Fibroblast of gingiva (primary cell): ENCODE measurements around the gene DOCK9.
"Not testable (repeated sequence)": the region's sequence is repeated elsewhere in the genome, so short reads cannot be mapped to it uniquely, and the experiment has no call there.

Experiments
- DNase-seq: peaks from one replicate; pipeline ENCODE4 v3.0.0-alpha.2; 2011; ENCODE audit warnings: low read depth

The DOCK9 gene

GRCh38 chr13:98917116-98917515 lies 60.7 kb downstream of the DOCK9 start:
- no peak for DNase-seq

DNA sequence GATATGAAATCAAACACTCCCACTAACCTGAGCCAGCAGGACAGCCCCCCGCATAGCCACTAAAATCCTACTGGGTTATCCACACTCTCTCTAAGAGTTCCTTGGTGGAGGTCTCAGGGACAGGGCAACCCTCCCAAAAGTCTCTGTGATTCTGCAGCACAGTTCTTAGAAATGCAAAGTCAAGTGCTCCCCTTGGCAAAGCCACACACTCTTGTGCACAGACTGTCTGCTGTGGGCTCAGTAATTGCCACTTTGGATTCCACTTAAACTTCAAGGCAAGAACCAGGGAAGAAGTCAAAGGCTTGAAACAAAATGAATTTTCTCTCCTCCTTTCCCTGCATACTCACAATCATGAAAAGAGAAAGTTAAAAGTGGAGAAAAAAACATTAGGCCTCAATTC lies 61.5 kb downstream of the DOCK9 start:
- no peak for DNase-seq

- no peak for DNase-seq
Observed at GRCh38 chr13:98915981-98916380, 61.9 kb downstream of the DOCK9 start.

DNA sequence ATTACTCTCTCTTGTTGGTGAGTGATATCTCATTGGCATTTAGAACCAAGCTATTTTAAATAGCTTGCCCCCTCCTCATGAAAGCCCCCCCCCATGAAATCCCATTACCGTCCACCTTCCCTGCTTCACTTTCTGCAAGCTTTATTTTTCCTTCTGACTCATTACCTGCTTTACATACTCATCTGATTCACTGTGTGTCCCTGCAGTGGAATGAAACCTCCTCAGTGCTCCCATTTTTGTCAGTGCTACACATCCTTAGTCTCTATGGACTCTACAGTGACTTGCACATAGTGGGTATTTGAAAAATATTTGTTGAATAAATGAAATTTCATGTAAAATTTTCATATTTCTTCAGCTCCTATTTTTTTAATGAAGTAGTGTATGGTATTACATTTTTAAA lies 62.3 kb downstream of the DOCK9 start:
- no peak for DNase-seq

DNA sequence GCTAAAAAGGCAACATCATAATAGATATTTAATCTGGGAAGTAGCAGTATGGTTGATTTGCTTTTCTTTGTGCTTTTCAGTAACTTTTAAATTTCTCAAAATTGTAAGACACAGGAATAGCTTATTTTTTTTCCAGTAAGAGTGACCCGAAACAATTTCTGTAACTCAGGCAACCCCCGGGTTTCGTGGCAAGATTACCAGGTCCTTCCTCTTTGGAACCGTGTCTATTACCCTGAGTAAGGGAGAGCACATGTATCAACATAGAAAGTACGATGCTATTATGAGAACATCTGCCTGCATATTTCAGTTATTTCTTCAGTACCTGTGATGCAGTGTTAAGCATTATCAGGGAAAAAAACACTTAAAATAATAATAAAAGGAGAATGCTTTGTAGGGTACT lies 64.1 kb downstream of the DOCK9 start:
- no peak for DNase-seq

DNA sequence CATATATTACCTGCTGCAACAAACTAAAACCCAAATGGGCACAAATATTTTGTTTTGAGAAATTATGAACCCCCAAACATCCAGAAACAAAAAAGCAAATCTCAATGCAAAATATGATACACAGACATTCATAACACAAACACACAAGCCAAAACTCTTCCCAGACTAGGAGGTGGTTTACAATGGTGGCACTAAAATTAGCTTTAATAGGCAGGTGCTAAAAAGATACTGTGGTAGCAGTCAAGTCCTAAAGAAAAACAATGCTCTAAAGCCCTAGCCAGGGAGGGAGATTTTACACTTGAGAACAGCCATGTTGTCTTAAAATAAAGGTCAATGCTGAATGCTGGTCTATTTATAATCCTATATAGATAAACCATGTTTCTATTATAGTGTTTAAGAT lies 65.0 kb downstream of the DOCK9 start:
- no peak for DNase-seq

DNA sequence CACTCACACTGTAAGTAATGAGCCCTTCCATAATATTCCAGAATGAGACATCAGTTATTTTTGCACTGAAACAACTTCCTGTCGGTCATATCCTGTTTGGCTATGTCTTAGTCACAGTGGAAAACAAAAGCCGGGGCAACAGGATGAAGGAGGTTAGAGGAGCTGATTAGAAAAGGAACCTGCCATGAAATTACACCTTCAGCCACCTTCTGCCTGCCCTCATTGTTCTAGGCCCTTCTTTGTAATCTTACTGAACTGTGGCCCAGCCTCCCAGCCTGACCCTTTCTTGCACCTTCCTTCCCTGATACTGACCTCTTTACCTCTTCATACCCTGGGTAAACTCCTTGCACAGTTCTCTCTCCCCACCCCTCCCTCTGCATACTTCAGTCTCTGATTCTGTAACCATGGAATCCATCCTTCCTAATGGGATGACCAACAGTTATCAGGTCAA lies 67.3 kb downstream of the DOCK9 start:
- peak; percentile 25 for DNase-seq

DNA sequence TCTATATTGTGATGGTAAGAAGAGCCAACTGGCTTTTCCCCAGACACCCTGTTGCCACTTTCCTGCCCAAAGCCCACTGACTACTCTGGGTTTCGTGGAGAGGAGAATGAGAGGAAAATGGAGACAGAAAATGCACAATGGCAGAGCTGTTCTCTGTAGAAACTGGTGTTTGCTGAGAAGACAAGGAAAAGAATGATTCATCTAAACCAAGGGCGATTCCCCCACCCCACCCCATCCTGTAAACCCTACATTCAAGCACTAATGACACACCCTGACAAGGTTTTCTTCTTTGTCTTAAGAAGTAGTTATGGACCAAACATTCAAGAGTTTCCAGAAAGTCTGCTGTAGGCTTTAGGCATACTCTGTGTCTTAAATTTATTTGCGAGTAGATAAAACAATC lies 68.8 kb downstream of the DOCK9 start:
- DNase-seq = no peak

DNA sequence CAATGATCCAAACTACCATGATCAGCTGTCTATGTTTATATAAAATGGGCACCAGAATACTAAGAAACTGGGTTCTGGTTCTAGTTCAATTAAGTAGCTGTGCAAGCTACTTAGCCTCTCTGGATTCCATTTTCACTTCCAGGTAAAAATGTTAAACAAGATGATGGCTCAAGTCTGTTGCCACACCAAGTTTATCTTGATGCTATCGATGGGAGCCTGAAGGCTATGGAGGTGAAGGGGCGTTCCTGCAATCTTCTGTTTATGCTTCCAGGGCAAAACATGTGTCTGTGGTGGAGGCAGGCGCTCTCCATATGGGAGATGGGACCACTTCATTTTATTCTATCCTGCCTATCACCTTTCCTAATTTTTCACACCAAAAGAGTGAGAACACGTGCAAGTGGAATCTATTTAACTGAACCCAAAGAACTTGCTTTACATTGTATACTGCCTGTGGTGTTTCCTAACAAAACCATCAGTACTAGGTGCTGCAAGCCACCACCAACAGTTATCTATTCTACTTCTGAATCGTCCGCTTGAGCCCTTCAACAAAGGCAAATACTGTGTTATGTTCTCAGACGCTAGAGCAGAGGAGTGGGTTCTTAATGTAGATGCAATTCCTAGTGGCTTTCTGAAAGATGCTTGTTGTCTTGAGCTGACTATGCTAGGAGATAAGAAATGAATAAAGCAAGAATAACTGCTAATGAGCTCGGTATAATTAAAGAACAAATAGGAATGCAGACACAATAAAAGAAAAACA lies 70.9 kb downstream of the DOCK9 start:
- DNase-seq = no peak

GRCh38 chr13:98905199-98905598 lies 72.7 kb downstream of the DOCK9 start:
- DNase-seq = no peak

- no peak for DNase-seq
Observed at GRCh38 chr13:98900442-98900841, 77.4 kb downstream of the DOCK9 start.

DNA sequence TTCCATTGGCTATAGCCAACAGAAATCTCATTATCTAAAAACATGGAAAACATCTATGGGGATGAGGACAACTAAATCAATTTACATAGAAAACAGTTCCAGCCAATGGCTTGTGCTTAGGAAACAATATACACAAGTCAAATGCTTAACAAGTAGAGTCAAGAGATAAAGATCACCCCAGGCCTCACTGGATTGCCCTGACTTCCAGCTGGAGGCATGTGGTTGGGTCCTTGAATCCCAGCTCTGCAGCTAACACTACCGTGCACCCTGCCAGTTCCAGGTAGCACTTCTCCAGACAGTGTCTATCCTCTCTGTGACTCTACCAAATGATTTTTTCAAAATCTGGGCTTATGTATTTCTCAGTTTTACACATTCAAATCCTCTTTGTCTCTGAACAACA lies 80.2 kb downstream of the DOCK9 start:
- no peak for DNase-seq

GRCh38 chr13:98896868-98897144 lies 81.1 kb downstream of the DOCK9 start:
- DNase-seq = no peak

GRCh38 chr13:98896083-98896867 lies 81.6 kb downstream of the DOCK9 start:
- no peak for DNase-seq

DNA sequence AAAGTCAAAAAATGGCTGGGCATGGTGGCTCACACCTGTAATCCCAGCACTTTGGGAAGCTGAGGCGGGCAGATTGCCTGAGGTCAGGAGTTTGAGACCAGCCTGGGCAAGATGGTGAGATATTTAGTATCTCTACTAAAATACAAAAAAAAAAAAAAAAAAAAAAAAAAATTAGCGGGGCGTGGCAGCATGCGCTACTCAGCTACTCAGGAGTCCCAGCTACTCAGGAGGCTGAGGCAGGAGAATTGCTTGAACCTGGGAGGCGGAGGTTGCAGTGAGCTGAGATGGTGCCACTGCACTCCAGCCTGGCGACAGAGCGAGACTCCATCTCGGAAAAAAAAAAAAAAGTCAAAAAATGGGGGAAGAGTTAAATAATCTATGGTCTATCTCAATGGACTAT lies 83.0 kb downstream of the DOCK9 start:
- not testable (repeated sequence) for DNase-seq

GRCh38 chr13:98893371-98893770 lies 84.5 kb downstream of the DOCK9 start:
- no peak for DNase-seq

GRCh38 chr13:98892821-98893220 lies 85.0 kb downstream of the DOCK9 start:
- DNase-seq = peak; percentile 24

GRCh38 chr13:98892077-98892476 lies 85.8 kb downstream of the DOCK9 start:
- no peak for DNase-seq

- DNase-seq = no peak
Observed at GRCh38 chr13:98890925-98891324, 86.9 kb downstream of the DOCK9 start.

GRCh38 chr13:98890186-98890585 lies 87.7 kb downstream of the DOCK9 start:
- peak; percentile 7 for DNase-seq

DNA sequence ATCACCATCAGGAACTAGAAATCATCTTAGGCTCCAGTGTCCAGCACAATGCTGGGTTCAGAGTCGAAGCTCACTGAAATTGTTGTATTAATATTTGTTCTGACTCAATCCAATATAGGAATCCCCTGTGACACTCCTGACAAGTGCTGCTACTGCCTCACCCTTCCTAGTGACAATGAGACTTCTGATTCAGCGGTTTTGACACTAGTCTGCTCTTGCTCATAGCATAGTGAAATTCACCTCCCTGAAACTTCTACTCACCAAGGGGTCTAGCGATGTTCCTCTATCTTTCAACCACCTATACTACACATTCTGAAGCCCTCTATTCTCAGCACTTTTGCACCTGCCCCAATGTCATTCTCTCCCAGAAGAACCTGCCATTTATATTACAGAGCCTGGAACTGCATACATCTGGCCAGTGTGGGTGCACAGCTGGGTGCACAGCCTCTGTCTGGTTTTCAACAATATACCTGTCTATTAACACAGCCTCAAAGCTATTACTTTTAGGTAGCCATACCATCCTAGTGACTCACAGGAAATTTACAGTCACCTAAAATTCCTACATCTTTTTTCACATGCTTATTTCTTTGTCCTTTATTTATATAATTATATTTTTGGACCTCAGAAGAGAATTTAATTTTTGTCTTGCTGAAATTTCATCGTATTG lies 88.3 kb downstream of the DOCK9 start:
- DNase-seq = no peak

DNA sequence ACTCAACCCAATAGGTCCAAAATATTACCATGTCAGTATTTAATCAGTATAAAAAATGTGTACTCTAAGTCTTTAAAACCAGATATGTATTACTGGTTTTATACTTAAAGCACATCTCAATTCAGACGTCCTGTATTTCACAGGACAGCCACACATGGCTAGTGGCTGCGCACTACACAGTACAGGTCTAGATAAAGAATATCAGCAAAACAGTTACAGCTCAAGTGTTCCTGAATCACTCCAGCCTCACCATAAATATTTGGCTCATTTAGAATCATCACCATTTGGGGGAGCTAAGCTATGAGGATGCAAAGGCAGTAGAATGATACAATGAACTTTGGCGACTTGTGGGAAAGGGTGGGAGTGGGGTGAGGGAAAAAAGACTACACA lies 89.0 kb downstream of the DOCK9 start:
- DNase-seq = no peak

GRCh38 chr13:98888222-98888889 lies 89.5 kb downstream of the DOCK9 start:
- DNase-seq = no peak
